GM19452 (cell line): ENCODE results near the gene PELI2.

Experiments used
- ATAC-seq: cut with Tn5 transposase; IDR thresholded peaks from one replicate; pipeline ENCODE4 v1.9.1; 2021; ENCODE audit not compliant: unreplicated experiment

PELI2 gene

GRCh38 chr14:56170877-56171422 is 52.7 kb downstream of the PELI2 start:
- no peak for ATAC-seq

GRCh38 chr14:56172074-56172473 is 53.9 kb downstream of the PELI2 start:
- ATAC-seq, result no peak

GRCh38 chr14:56172571-56172971 is 54.4 kb downstream of the PELI2 start:
- no peak for ATAC-seq

- ATAC-seq, result no peak
Observed at GRCh38 chr14:56173365-56173922, 55.2 kb downstream of the PELI2 start.

- ATAC-seq, result no peak
Observed at GRCh38 chr14:56175773-56176172, 57.6 kb downstream of the PELI2 start.

GRCh38 chr14:56176530-56176929 is 58.3 kb downstream of the PELI2 start:
- no peak for ATAC-seq

- ATAC-seq, result no peak
Observed at GRCh38 chr14:56177036-56177435, 58.8 kb downstream of the PELI2 start.

- ATAC-seq, result no peak
Observed at GRCh38 chr14:56180754-56181542, 62.7 kb downstream of the PELI2 start.

GRCh38 chr14:56181681-56182085 is 63.5 kb downstream of the PELI2 start:
- ATAC-seq, result no peak

GRCh38 chr14:56182410-56182809 is 64.2 kb downstream of the PELI2 start:
- ATAC-seq, result no peak

- no peak for ATAC-seq
Observed at GRCh38 chr14:56183631-56184157, 65.5 kb downstream of the PELI2 start.

- ATAC-seq, result no peak
Observed at GRCh38 chr14:56185992-56186391, 67.8 kb downstream of the PELI2 start.

- no peak for ATAC-seq
Observed at GRCh38 chr14:56187736-56188135, 69.5 kb downstream of the PELI2 start.

GRCh38 chr14:56189307-56189706 is 71.1 kb downstream of the PELI2 start:
- ATAC-seq, result no peak

GRCh38 chr14:56193347-56193746 is 75.1 kb downstream of the PELI2 start:
- no peak for ATAC-seq

GRCh38 chr14:56194042-56194441 is 75.8 kb downstream of the PELI2 start:
- ATAC-seq, result no peak

GRCh38 chr14:56195223-56195622 is 77.0 kb downstream of the PELI2 start:
- no peak for ATAC-seq

- peak; percentile 82 for ATAC-seq
Observed at GRCh38 chr14:56195704-56196103, 77.5 kb downstream of the PELI2 start.

GRCh38 chr14:56196274-56196673 is 78.1 kb downstream of the PELI2 start:
- ATAC-seq, result no peak

- ATAC-seq, result no peak
Observed at GRCh38 chr14:56197150-56197549, 78.9 kb downstream of the PELI2 start.

- ATAC-seq, result no peak
Observed at GRCh38 chr14:56198438-56198837, 80.2 kb downstream of the PELI2 start.
